Measurements from ENCODE around the gene TXNDC16. TPM values are rescaled to one million over a fixed set of nuclear protein-coding genes. Genes with fewer than 3 reads are reported as not detected.

TXNDC16 gene
- total RNA-seq, 4 donors from 2014 or later = 7.2 to 18.8 (median 14.7) TPM

GRCh38 chr14:52442602-52443001, 109.7 kb downstream of the TXNDC16 start:
- H3K27me3 ChIP-seq = no peaks in the 10 kb centered on the region
- H3K9me3 ChIP-seq = no peaks in the 10 kb centered on the region
- DNase-seq (ENCODE audit: low spot score in 2 of 2) = no peak
- no peaks in the 10 kb centered on the region for H3K4me1 ChIP-seq
- H3K4me3 ChIP-seq = no peak overlapping the region
- WGBS, 2 donors = 91 to 97% methylated on average over 1 of the region's 1 CpG
- TF ChIP-seq EP300 (IDR thresholded peaks at IDR 0.05) (no peak), POLR2A (IDR thresholded peaks at IDR 0.05) (no peak), CTCF (IDR thresholded peaks at IDR 0.05) (no peak)
- H3K36me3 ChIP-seq = peaks cover 0 to 34% (median 0%) of the 10 kb centered on the region in 3 donors
- no peak overlapping the region for H3K27ac ChIP-seq

GRCh38 chr14:52442166-52442565, 110.1 kb downstream of the TXNDC16 start:
- no peak for DNase-seq (ENCODE audit: low spot score in 2 of 2)
- H3K27ac ChIP-seq = no peak overlapping the region
- 92 to 93% methylated on average over 4 of the region's 4 CpGs for WGBS, 2 donors
- H3K27me3 ChIP-seq = no peaks in the 10 kb centered on the region
- no peaks in the 10 kb centered on the region for H3K4me1 ChIP-seq
- H3K36me3 ChIP-seq = peaks cover 0 to 29% (median 0%) of the 10 kb centered on the region in 3 donors
- TF ChIP-seq POLR2A (IDR thresholded peaks at IDR 0.05) = no peak
- TF ChIP-seq EP300 (IDR thresholded peaks at IDR 0.05) = no peak
- TF ChIP-seq CTCF (IDR thresholded peaks at IDR 0.05) = no peak
- no peaks in the 10 kb centered on the region for H3K9me3 ChIP-seq
- no peak overlapping the region for H3K4me3 ChIP-seq

GRCh38 chr14:52439476-52439875, 112.8 kb downstream of the TXNDC16 start:
- Histone ChIP-seq H3K27me3 (no peaks in the 10 kb centered on the region), H3K27ac (no peak overlapping the region), H3K4me3 (no peak overlapping the region), H3K36me3 (peaks cover 0 to 31% (median 0%) of the 10 kb centered on the region in 3 donors), H3K9me3 (no peaks in the 10 kb centered on the region), H3K4me1 (no peaks in the 10 kb centered on the region)
- no peak for DNase-seq (ENCODE audit: low spot score in 2 of 2)
- WGBS, 2 donors = 92 to 97% methylated on average over 4 of the region's 4 CpGs
- TF ChIP-seq POLR2A (IDR thresholded peaks at IDR 0.05) = no peak
- TF ChIP-seq EP300 (IDR thresholded peaks at IDR 0.05) = no peak
- TF ChIP-seq CTCF (IDR thresholded peaks at IDR 0.05) = no peak

GRCh38 chr14:52434955-52435354, 117.3 kb downstream of the TXNDC16 start:
- 90 to 93% methylated on average over 1 of the region's 1 CpG for WGBS, 2 donors

GRCh38 chr14:52430474-52430873, 121.8 kb downstream of the TXNDC16 start:
- Histone ChIP-seq H3K4me3 (no peak overlapping the region), H3K27ac (no peak overlapping the region), H3K4me1 (no peaks in the 10 kb centered on the region), H3K27me3 (no peaks in the 10 kb centered on the region), H3K9me3 (no peaks in the 10 kb centered on the region), H3K36me3 (peaks cover 0 to 23% (median 0%) of the 10 kb centered on the region in 3 donors)
- 92 to 96% methylated on average over 2 of the region's 2 CpGs for WGBS, 2 donors
- DNase-seq (ENCODE audit: low spot score in 2 of 2) = no peak
- TF ChIP-seq CTCF (IDR thresholded peaks at IDR 0.05) = no peak
- no peak for TF ChIP-seq POLR2A (IDR thresholded peaks at IDR 0.05)
- TF ChIP-seq EP300 (IDR thresholded peaks at IDR 0.05) = no peak

More at GRCh38 chr14:52434955-52435354, 117.3 kb downstream of the TXNDC16 start:
- no peak overlapping the region for H3K27ac ChIP-seq
- H3K4me3 ChIP-seq = no peak overlapping the region
- H3K9me3 ChIP-seq = no peaks in the 10 kb centered on the region
- no peak for DNase-seq (ENCODE audit: low spot score in 2 of 2)
- no peaks in the 10 kb centered on the region for H3K4me1 ChIP-seq
- H3K27me3 ChIP-seq = no peaks in the 10 kb centered on the region
- peaks cover 0 to 39% (median 0%) of the 10 kb centered on the region in 3 donors for H3K36me3 ChIP-seq
- TF ChIP-seq CTCF (IDR thresholded peaks at IDR 0.05) (no peak), POLR2A (IDR thresholded peaks at IDR 0.05) (no peak), EP300 (IDR thresholded peaks at IDR 0.05) (no peak)
